Activated CD4-positive, CD25-positive, alpha-beta regulatory T cell treated with anti-CD3 and anti-CD28 coated beads, Interleukin-2, amount 50 U/mL, for 72 hours (primary cell): ENCODE data around the gene PREPL.

ENCODE experiments used
- DNase-seq: peaks from one replicate; pipeline ENCODE4 v3.0.0; 2021

PREPL gene

GRCh38 chr2:44291281-44292248 lies 69.7 kb downstream of the PREPL start:
- DNase-seq: no peak

- DNase-seq: no peak
Observed at GRCh38 chr2:44290261-44290660, 71.0 kb downstream of the PREPL start.

- DNase-seq: no peak
Observed at GRCh38 chr2:44286884-44287638, 74.2 kb downstream of the PREPL start.

- DNase-seq: no peak
Observed at GRCh38 chr2:44286119-44286883, 75.0 kb downstream of the PREPL start.

GRCh38 chr2:44285174-44285573 lies 76.1 kb downstream of the PREPL start:
- DNase-seq: no peak

GRCh38 chr2:44283116-44283666 lies 78.1 kb downstream of the PREPL start:
- DNase-seq: no peak

- DNase-seq: no peak
Observed at GRCh38 chr2:44280869-44281268, 80.4 kb downstream of the PREPL start.

- no peak for DNase-seq
Observed at GRCh38 chr2:44277541-44277940, 83.8 kb downstream of the PREPL start.

GRCh38 chr2:44275927-44276303 lies 85.4 kb downstream of the PREPL start:
- no peak for DNase-seq

- DNase-seq: no peak
Observed at GRCh38 chr2:44273596-44273995, 87.7 kb downstream of the PREPL start.

- DNase-seq: no peak
Observed at GRCh38 chr2:44273076-44273475, 88.2 kb downstream of the PREPL start.

- no peak for DNase-seq
Observed at GRCh38 chr2:44271296-44271695, 90.0 kb downstream of the PREPL start.

- DNase-seq: no peak
Observed at GRCh38 chr2:44269831-44270230, 91.5 kb downstream of the PREPL start.

- DNase-seq: no peak
Observed at GRCh38 chr2:44267796-44268648, 93.3 kb downstream of the PREPL start.
